GM19395 (cell line): ENCODE results near the gene MAGOH.

Experiments used
- ATAC-seq: cut with Tn5 transposase; IDR thresholded peaks from one replicate; pipeline ENCODE4 v1.9.1; 2021; ENCODE audit warnings: mild to moderate bottlenecking, moderate library complexity; ENCODE audit not compliant: unreplicated experiment

Gene MAGOH

GRCh38 chr1:53271446-53272090 lies 33.2 kb upstream of the MAGOH start:
- no peak for ATAC-seq

DNA sequence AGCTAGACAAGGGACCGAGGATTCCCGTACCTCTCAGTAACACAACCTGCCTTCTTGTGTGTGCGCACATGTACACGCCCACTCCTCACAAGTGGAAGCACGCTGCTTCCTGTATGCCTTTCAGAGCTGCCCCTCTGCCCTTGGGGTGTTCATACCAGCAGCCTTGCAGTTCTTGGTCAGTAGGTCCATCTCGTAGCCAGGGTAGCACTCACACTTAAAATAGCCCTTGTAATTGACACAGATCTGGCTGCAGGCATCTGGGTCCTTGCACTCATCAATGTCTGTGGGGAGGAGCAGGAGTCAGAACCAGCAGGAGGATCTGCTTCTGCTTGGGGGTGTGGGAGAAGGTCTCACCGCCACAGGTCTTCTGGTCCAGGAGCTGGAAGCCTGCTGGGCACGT lies 32.6 kb upstream of the MAGOH start:
- ATAC-seq: no peak

DNA sequence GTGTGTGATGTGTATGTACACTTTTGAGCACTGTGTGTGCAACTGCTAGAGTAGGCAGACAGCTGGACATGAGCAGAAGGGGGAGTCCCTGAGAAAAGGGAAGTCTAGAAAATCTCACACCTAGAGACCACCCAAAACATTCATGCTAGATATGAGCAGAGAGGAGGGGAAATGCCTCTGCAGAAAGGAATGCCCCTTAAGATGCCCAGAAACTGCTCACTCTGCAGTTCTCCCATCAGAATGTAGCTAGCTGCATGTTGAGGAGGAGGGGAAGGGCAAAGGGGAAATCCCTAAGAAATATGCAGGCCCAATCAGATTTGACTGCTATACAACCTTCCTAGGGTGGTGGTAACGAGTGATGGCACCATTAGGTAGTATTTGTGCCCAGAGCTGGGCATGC lies 31.8 kb upstream of the MAGOH start:
- ATAC-seq: no peak

- no peak for ATAC-seq
These were observed 29.4 kb upstream of the MAGOH start for GRCh38 chr1:53267761-53268160.

DNA sequence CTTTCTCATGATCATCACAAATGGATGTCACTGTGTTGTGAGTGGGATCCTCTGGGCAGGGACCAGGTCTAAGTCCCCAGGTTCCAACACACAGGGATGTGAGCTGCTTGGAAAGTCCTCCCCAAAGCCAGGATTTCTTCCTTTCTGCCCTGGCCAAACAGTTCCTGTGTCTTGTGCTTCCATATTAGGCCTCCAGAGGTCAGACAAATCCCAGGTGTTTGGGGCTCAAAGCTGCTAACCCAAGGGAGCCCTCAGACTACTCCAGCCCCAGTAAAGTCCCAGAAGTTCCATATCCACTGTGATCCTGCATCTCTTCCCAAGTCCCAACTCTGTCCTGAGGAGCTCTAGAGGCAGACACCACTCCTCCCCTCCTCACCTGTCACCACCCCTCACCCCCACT lies 27.7 kb upstream of the MAGOH start:
- no peak for ATAC-seq

- ATAC-seq: no peak
These were observed 27.3 kb upstream of the MAGOH start for GRCh38 chr1:53265581-53265980.

DNA sequence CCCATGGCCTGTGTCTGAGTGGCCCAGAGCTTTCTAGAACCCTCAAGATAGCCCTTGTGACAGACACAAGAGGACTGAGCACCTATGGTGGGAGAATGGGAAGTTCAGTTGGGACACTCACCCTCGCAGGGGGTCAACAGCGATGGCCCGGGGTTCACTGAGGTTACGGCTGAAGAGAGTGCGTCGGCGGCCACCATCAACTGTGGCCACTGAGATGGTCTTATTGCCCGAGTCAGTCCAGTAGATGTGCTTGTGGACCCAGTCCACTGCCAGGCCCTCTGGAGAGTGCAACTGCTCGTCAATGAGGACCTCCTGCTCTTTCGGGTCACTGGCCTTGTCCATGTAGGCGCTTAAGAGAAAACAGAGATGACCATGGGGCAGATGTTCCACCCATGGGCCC lies 25.7 kb upstream of the MAGOH start:
- no peak for ATAC-seq

- no peak for ATAC-seq
These were observed 23.7 kb upstream of the MAGOH start for GRCh38 chr1:53262000-53262399.

GRCh38 chr1:53260631-53261247 lies 22.4 kb upstream of the MAGOH start:
- ATAC-seq: no peak

DNA sequence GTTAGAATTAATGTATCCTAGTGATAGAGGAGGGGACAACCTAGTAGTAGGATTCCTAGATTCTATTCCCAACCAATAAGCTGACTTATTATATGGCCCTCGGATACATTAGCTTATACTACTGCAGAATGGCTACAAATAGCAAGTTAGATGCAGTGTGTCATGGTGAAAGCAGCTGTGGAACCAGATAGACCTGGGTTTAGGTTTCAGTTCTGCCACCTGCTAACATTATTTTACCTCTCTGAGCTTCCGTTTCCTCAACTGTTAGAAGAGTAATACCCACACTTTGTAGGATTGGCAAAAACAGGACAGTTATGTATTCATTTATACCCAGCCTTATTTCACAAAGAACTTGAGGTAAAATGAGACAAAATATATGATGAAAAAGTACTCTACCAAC lies 21.6 kb upstream of the MAGOH start:
- ATAC-seq: peak; percentile 90

DNA sequence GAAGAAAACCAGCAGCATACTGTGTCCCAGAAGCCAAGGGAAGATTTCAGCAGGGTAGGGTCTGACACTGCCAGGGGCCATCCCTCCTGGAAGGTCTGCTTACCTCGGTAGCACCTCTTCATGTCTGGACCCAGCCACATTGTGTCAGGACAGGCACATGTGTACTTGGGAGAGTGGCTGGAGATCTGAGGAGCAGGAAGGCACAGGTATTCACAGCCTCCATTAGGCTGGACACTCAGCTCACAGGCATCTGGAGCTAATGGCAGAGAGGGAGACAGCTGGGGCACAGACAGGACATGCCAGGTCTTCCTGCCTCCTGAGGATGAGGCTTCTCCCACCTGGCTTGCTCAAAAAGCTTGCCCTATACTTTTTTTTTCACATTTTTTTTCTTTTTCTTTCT lies 19.9 kb upstream of the MAGOH start:
- ATAC-seq: no peak

DNA sequence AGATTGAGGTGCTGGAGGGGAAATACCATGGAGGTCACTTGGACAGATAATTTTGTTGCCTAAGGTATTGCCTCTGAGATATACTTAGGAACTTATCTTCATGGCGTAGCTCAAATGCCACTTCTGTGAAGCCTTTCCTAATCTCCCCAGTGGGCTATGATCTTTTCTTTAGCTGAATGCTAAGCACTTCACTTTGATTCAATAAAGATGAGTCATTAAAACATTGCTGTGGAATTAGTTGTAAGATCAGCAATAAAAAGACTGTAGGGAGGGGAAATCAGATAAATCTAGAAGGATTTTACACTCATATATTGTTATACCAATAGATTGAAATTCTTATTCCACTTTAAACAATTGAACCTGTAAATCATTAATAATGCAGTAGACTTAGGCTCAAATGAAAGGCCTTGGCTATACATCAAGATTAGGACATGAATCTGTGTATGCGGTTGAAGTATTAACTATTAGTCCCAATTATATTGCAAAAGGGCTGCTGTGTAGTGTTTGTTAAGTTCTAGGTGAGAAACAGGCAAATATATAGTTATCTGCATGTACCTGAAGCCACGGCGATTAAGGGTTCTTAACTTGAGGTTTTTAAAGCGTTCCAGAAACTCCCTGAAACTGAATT lies 19.2 kb upstream of the MAGOH start:
- ATAC-seq: no peak

- ATAC-seq: no peak
These were observed 18.5 kb upstream of the MAGOH start for GRCh38 chr1:53256511-53257453.

DNA sequence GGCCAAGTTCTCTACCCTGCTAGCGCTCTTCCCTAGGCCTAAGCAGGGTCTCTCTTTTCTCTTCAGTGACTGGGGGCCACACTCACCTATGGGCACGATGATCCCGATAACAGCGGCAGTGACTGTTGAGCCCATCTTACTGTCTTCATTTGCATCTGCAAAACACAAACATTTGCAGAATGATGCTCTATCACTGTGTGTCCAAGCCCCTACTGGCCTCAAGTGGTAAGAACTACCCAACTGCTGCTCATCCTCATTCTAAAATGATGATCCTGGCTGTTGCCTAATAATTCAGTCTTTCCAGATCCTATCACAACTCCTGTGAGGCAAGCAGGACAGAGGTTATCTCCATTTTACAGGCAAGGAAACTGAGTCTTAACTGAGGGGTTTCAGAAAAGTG lies 16.7 kb upstream of the MAGOH start:
- no peak for ATAC-seq

DNA sequence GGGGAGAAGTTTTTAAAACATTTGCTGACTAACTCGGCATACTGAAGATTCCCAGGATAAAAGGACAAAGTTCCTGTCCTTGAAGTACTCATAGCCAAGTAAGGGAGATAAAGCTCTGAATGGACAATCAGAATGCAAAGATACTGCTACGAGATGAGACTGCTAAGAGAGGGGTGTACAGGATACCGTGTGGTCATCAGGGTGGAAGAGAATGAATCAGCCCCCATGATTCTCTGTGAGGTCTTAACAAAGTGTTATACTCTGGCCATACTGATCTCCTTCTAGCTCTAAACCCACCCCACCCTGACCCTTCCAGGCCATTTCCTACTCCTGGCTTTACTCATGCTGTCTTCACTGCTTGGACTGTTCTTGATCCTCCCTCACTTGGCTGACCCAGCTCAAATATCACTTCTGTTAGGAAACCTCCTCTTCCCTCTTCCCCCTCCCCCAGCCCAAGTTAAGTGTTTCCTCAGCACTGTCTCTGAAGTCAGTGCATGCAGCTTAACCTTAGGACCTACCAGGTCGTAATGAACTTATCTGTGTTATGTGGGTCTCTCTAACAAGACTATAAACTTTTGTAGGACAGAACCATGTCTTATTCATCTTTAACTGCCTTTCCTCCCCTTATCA lies 15.8 kb upstream of the MAGOH start:
- no peak for ATAC-seq

DNA sequence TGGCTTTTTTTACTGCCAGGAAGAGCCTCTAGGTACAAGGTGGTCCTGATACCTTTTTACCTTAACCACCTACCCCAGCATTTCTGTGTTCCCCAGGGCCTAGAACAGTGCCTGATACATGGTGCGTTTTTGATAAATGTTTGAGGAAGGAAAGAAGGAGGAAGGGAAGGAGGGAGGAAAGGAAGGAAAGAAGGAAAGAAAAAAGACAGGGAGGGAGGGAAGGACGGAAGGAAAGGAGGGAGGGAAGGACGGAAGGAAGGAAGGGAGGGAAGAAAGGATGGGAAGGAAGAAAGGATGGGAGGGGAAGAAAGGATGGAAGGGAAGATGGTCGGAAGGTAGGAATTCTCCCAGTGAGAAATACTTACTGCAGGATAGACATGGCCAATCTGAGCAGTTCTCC lies 12.0 kb upstream of the MAGOH start:
- ATAC-seq: no peak

GRCh38 chr1:53249706-53250105 lies 11.4 kb upstream of the MAGOH start:
- ATAC-seq: no peak

DNA sequence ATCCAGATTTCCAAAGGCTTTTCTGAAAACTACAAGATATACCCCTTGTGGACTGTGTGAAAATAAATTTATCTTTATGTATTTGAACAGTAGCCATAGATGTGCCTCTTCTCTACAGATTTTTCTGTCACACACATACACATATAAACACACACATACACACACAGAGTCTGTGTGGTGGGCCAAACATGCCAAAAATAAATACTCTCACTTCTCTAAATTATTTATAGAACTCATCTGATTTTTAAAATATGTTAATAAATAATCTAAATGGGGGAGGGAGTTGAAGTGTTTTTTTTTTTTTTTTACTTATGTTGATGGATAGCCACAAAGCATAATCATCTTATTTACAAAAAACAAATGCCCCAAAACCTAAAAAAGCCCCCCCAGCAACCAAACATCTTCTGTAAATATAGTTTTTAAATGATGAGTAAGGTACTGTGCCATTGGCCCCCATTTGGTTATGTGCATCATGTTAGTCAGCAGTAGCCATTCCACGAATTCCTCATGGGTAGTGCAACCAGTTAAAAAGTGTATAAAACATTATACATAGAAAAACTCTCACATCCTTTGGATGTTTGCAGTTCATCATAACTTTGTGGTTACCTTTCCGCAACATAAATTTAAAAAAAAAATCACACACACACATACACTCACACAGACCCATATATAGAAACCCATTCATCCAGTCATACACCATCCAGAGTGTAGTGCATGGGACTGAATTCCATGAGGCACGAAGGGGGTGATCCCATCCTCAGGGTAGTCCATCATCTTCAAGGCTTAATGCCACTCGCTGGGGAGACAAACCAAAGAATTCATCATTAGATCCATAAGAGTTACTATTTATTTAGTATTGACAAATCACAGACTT lies 8.2 kb upstream of the MAGOH start:
- ATAC-seq: no peak

- ATAC-seq: no peak
These were observed 5.8 kb upstream of the MAGOH start for GRCh38 chr1:53244141-53244540.

- ATAC-seq: no peak
These were observed 4.1 kb upstream of the MAGOH start for GRCh38 chr1:53242381-53242780.
